Activated naive CD4-positive, alpha-beta T cell treated with anti-CD3 and anti-CD28 coated beads, Interleukin-2, amount 50 U/mL, for 16 hours (primary cell): ENCODE data around the gene LACTB.
A peak's percentile ranks its signal among the peaks of the same experiment; 100 is the strongest.

Experiments used
- DNase-seq: peaks from one replicate; pipeline ENCODE4 v3.0.0-alpha.2; 2020

Gene LACTB

GRCh38 chr15:63121382-63122001, at the start of gene LACTB:
TSS of gene LACTB (plus strand) at chr15:63121861. CDS start at chr15:63121872, 11 bp downstream.
- peak; percentile 83 for DNase-seq

GRCh38 chr15:63072023-63072650, 49.5 kb upstream of the LACTB start:
- no peak for DNase-seq

GRCh38 chr15:63072809-63073277, 48.8 kb upstream of the LACTB start:
- no peak for DNase-seq

GRCh38 chr15:63073497-63074172, 48.0 kb upstream of the LACTB start:
- DNase-seq, result no peak

GRCh38 chr15:63075015-63075983, 46.4 kb upstream of the LACTB start:
- DNase-seq, result no peak

GRCh38 chr15:63075984-63076713, 45.5 kb upstream of the LACTB start:
- no peak for DNase-seq

- no peak for DNase-seq
Observed at GRCh38 chr15:63076714-63077046, 45.0 kb upstream of the LACTB start.

GRCh38 chr15:63077952-63078351, 43.7 kb upstream of the LACTB start:
- DNase-seq, result no peak

- DNase-seq, result no peak
Observed at GRCh38 chr15:63079947-63080626, 41.6 kb upstream of the LACTB start.

- no peak for DNase-seq
Observed at GRCh38 chr15:63080634-63081250, 40.9 kb upstream of the LACTB start.

GRCh38 chr15:63082366-63082765, 39.3 kb upstream of the LACTB start:
- DNase-seq, result no peak

GRCh38 chr15:63083044-63083443, 38.6 kb upstream of the LACTB start:
- DNase-seq, result no peak

GRCh38 chr15:63083541-63083940, 38.1 kb upstream of the LACTB start:
- DNase-seq, result no peak

GRCh38 chr15:63084806-63085205, 36.9 kb upstream of the LACTB start:
- DNase-seq, result no peak

- DNase-seq, result no peak
Observed at GRCh38 chr15:63085289-63085688, 36.4 kb upstream of the LACTB start.

- no peak for DNase-seq
Observed at GRCh38 chr15:63086271-63086670, 35.4 kb upstream of the LACTB start.

GRCh38 chr15:63086947-63087346, 34.7 kb upstream of the LACTB start:
- DNase-seq, result no peak

GRCh38 chr15:63088533-63089245, 33.0 kb upstream of the LACTB start:
- DNase-seq, result no peak

GRCh38 chr15:63089260-63090043, 32.2 kb upstream of the LACTB start:
- no peak for DNase-seq

- DNase-seq, result no peak
Observed at GRCh38 chr15:63090472-63090871, 31.2 kb upstream of the LACTB start.
